H1 (cell line): Measurements from ENCODE around the gene AMBN. TPM values are rescaled to one million over a fixed set of nuclear protein-coding genes. Genes with fewer than 3 reads are reported as not detected.

Experiments
- CTCF ChIA-PET: fragments of 300-600 bp; sonication (Branson Sonifier 250); formaldehyde crosslinking; loops from one replicate; lab custom pipeline; 2021; ENCODE audit not compliant: partially characterized antibody; lab: Charles Lee
- POLR2A ChIA-PET: fragments of 300-600 bp; sonication (Branson Sonifier 250); formaldehyde crosslinking; loops from one replicate; lab custom pipeline; 2021; ENCODE audit warnings: inconsistent platforms; ENCODE audit not compliant: partially characterized antibody; lab: Charles Lee
- DNase-seq, 2 experiments: peaks; one replicate each; pipeline versions ENCODE4 v3.0.0 to v3.0.0-alpha.2; 2010 to 2022; ENCODE audit warnings: low spot score in 2 of 2, low read depth in 1 of 2, mixed read lengths in 1 of 2
- FAIRE-seq: peaks from 2 replicates; lab custom pipeline; 2011; peaks lifted over from hg19 to GRCh38; lab: Jason Lieb, UNC
- H2AFZ ChIP-seq: 2 replicates; pipeline ENCODE4 v1.8.1; 2012; ENCODE audit warnings: low read length, inconsistent platforms
- H2AK5ac ChIP-seq: 2 replicates; pipeline ENCODE4 v1.6.1; 2013; ENCODE audit warnings: low read depth, low read length
- H2BK120ac ChIP-seq: replicated peaks from 2 replicates; pipeline ENCODE3; 2013; ENCODE audit warnings: low read depth, low read length, inconsistent platforms
- H2BK12ac ChIP-seq: 2 replicates; pipeline ENCODE4 v1.6.1; 2013; ENCODE audit warnings: low read depth, low read length
- H2BK15ac ChIP-seq: 2 replicates; pipeline ENCODE4 v1.6.1; 2013; ENCODE audit warnings: low read length
- H2BK20ac ChIP-seq: 2 replicates; pipeline ENCODE4 v1.6.1; 2013; ENCODE audit warnings: low read length
- H2BK5ac ChIP-seq: 2 replicates; pipeline ENCODE4 v1.6.1; 2013; ENCODE audit warnings: low read depth, low read length
- H3K14ac ChIP-seq: 2 replicates; pipeline ENCODE4 v1.6.1; 2013; ENCODE audit warnings: inconsistent platforms; ENCODE audit not compliant: insufficient read length
- H3K18ac ChIP-seq: 2 replicates; pipeline ENCODE4 v1.6.1; 2013; ENCODE audit warnings: low read length; ENCODE audit errors: extremely low read depth
- H3K23ac ChIP-seq: 2 replicates; pipeline ENCODE4 v1.6.1; 2013; ENCODE audit warnings: inconsistent platforms; ENCODE audit not compliant: insufficient read length
- H3K23me2 ChIP-seq: 2 replicates; pipeline ENCODE4 v1.6.1; 2013; ENCODE audit warnings: low read depth, low read length
- H3K27ac ChIP-seq: 2 replicates; pipeline ENCODE4 v1.6.1; 2011; ENCODE audit warnings: low read depth, low read length, inconsistent platforms
- H3K27me3 ChIP-seq, 4 experiments: replicated peaks in 1 of 4; 1 replicate in 1 of 4; 2 replicates in 3 of 4; pipeline versions ENCODE4 v1.6.1 to v1.8.1; 2011 to 2013; ENCODE audit warnings: low read length in 3 of 4, mild to moderate bottlenecking in 3 of 4, inconsistent platforms in 2 of 4, mixed read lengths in 2 of 4, moderate library complexity in 1 of 4; ENCODE audit not compliant: control insufficient read depth in 3 of 4, insufficient read depth in 3 of 4; ENCODE audit errors: extremely low read depth in 1 of 4
- H3K36me3 ChIP-seq, 4 experiments: 2 replicates each; pipeline versions ENCODE4 v1.6.1 to v1.8.1; 2011 to 2013; ENCODE audit warnings: mild to moderate bottlenecking in 4 of 4, low read length in 3 of 4, moderate library complexity in 2 of 4, control low read depth in 1 of 4, inconsistent platforms in 1 of 4; ENCODE audit not compliant: insufficient read depth in 4 of 4, control insufficient read depth in 2 of 4
- H3K4ac ChIP-seq: replicated peaks from 2 replicates; pipeline ENCODE3; 2013; ENCODE audit warnings: low read length, low read depth, mixed read lengths, inconsistent platforms; ENCODE audit not compliant: insufficient read length
- H3K4me1 ChIP-seq, 4 experiments: replicated peaks in 1 of 4; 1 replicate in 1 of 4; 2 replicates in 3 of 4; pipeline versions ENCODE4 v1.6.1 to v1.8.1; 2011 to 2013; ENCODE audit warnings: low read length in 3 of 4, inconsistent platforms in 2 of 4, mixed read lengths in 1 of 4; ENCODE audit not compliant: insufficient read depth in 4 of 4, control insufficient read depth in 3 of 4
- H3K4me2 ChIP-seq, 2 experiments: 2 replicates each; pipeline versions ENCODE4 v1.6.1 to v1.8.1; 2011 to 2013; ENCODE audit warnings: low read depth in 2 of 2, low read length in 2 of 2, control low read depth in 1 of 2, inconsistent platforms in 1 of 2, mild to moderate bottlenecking in 1 of 2; ENCODE audit not compliant: insufficient read depth in 1 of 2
- H3K4me3 ChIP-seq, 4 experiments: fragments of 200-600, 300-600 bp in 1 of 4; sonication (generic), shearing (Covaris generic), sonication (Bioruptor Twin) in 1 of 4; 2 replicates each; pipeline versions ENCODE4 v1.5.1 to v1.8.1; 2011 to 2016; ENCODE audit warnings: low read length in 4 of 4, low read depth in 3 of 4, control low read depth in 2 of 4, inconsistent platforms in 2 of 4, mild to moderate bottlenecking in 2 of 4, mixed read lengths in 1 of 4, moderate library complexity in 1 of 4; ENCODE audit not compliant: insufficient read depth in 2 of 4; ENCODE audit errors: extremely low read depth in 1 of 4
- H3K56ac ChIP-seq: replicated peaks from 2 replicates; pipeline ENCODE3; 2013; ENCODE audit warnings: low read depth, mild to moderate bottlenecking, mixed read lengths, low read length, inconsistent platforms; ENCODE audit not compliant: insufficient read length
- H3K79me1 ChIP-seq: 2 replicates; pipeline ENCODE4 v1.6.1; 2013; ENCODE audit warnings: low read depth, low read length, control low read depth
- H3K79me2 ChIP-seq, 2 experiments: 2 replicates each; pipeline versions ENCODE4 v1.6.1 to v1.8.1; 2012 to 2013; ENCODE audit warnings: low read length in 2 of 2, mild to moderate bottlenecking in 2 of 2, inconsistent platforms in 1 of 2; ENCODE audit not compliant: insufficient read depth in 2 of 2, control insufficient read depth in 1 of 2
- H3K9ac ChIP-seq, 4 experiments: replicated peaks in 1 of 4; 1 replicate in 1 of 4; 2 replicates in 3 of 4; pipeline versions ENCODE4 v1.6.1 to v1.8.1; 2011 to 2013; ENCODE audit warnings: low read depth in 3 of 4, low read length in 3 of 4, control low read depth in 2 of 4, mild to moderate bottlenecking in 2 of 4, moderate library complexity in 2 of 4, inconsistent platforms in 1 of 4; ENCODE audit errors: extremely low read depth in 1 of 4
- H3K9me3 ChIP-seq, 2 experiments: 2 replicates each; pipeline versions ENCODE4 v1.6.1 to v1.8.1; 2012 to 2013; ENCODE audit warnings: mild to moderate bottlenecking in 2 of 2, moderate library complexity in 2 of 2, control low read depth in 1 of 2, inconsistent platforms in 1 of 2, low read depth in 1 of 2, low read length in 1 of 2, mixed read lengths in 1 of 2; ENCODE audit not compliant: insufficient read depth in 2 of 2
- H4K20me1 ChIP-seq, 2 experiments: replicated peaks in 1 of 2; 2 replicates each; pipeline versions ENCODE3 to v1.8.1; 2011 to 2013; ENCODE audit warnings: inconsistent platforms in 2 of 2, low read length in 2 of 2, mild to moderate bottlenecking in 1 of 2; ENCODE audit not compliant: insufficient read depth in 2 of 2, control insufficient read depth in 1 of 2
- H4K5ac ChIP-seq: 2 replicates; pipeline ENCODE4 v1.6.1; 2013; ENCODE audit warnings: low read length, low read depth, mixed read lengths, inconsistent platforms; ENCODE audit not compliant: insufficient read length
- H4K8ac ChIP-seq: 2 replicates; pipeline ENCODE4 v1.8.0; 2013; ENCODE audit warnings: mild to moderate bottlenecking, moderate library complexity, low read length, inconsistent platforms; ENCODE audit not compliant: insufficient read depth; ENCODE audit errors: extremely low read depth
- H4K91ac ChIP-seq: replicated peaks from 2 replicates; pipeline ENCODE3; 2013; ENCODE audit warnings: low read length, mixed read lengths, inconsistent platforms; ENCODE audit not compliant: insufficient read length
- ATF2 ChIP-seq: IDR thresholded peaks from 2 replicates; pipeline ENCODE4 v1.6.1; 2012; ENCODE audit warnings: low read length, inconsistent platforms
- ATF3 ChIP-seq: IDR thresholded peaks from 2 replicates; pipeline ENCODE4 v1.6.1; 2011; ENCODE audit warnings: low read depth, mild to moderate bottlenecking, low read length; ENCODE audit not compliant: insufficient read depth
- CBX8 ChIP-seq: fragments of 300-800, 300-1000 bp; sonication (generic); IDR thresholded peaks from 2 replicates; pipeline ENCODE4 v1.7.1; 2016; ENCODE audit warnings: low read depth, low read length, borderline replicate concordance
- CHD1 ChIP-seq: IDR thresholded peaks from 2 replicates; pipeline ENCODE4 v1.6.1; 2012; ENCODE audit warnings: low read depth, low read length, improper control_type of control experiment
- CHD2 ChIP-seq: IDR thresholded peaks from 2 replicates; pipeline ENCODE4 v1.6.1; 2012; ENCODE audit warnings: low read length, improper control_type of control experiment
- CTBP2 ChIP-seq: IDR thresholded peaks from 2 replicates; pipeline ENCODE4 v1.7.0; 2011; ENCODE audit warnings: borderline replicate concordance, mild to moderate bottlenecking, moderate library complexity, mixed read lengths, low read length; ENCODE audit not compliant: insufficient read depth, insufficient read length
- FOSL1 ChIP-seq: IDR thresholded peaks from 2 replicates; pipeline ENCODE4 v1.6.1; 2011; ENCODE audit warnings: mild to moderate bottlenecking, low read depth, low read length, moderate library complexity; ENCODE audit not compliant: insufficient read depth
- NANOG ChIP-seq: IDR thresholded peaks from 2 replicates; pipeline ENCODE4 v1.6.1; 2011; ENCODE audit warnings: low read length, low read depth, mild to moderate bottlenecking, inconsistent platforms; ENCODE audit not compliant: insufficient read depth, poor library complexity, severe bottlenecking
- PHF8 ChIP-seq: fragments of 200-600 bp; sonication (generic); conservative IDR thresholded peaks from 2 replicates; pipeline ENCODE4 v1.7.1; 2012; ENCODE audit warnings: low read depth, mild to moderate bottlenecking, inconsistent platforms, low read length, moderate library complexity
- TAF1 ChIP-seq: IDR thresholded peaks from 2 replicates; pipeline ENCODE4 v1.6.1; 2011; ENCODE audit warnings: mild to moderate bottlenecking, low read depth, low read length
- TCF12 ChIP-seq: IDR thresholded peaks from 2 replicates; pipeline ENCODE4 v1.6.1; 2011; ENCODE audit warnings: low read depth, mild to moderate bottlenecking, low read length
- WGBS, 2 experiments: shearing (Covaris generic) in 1 of 2; methylation state at CpG; one replicate each; pipeline versions ENCODE4 v1.1.6 to v1.1.7; 2013 to 2015; ENCODE audit warnings: low lambda C conversion rate in 2 of 2, mixed read lengths in 2 of 2, inconsistent platforms in 1 of 2, low coverage in 1 of 2, missing lambda C conversion rate in 1 of 2; ENCODE audit not compliant: insufficient replicate concordance in 2 of 2, insufficient coverage in 1 of 2, insufficient read length in 1 of 2; ENCODE audit errors: extremely low coverage in 1 of 2, missing lambda C conversion rate in 1 of 2; 5-methylcytosine and 5-hydroxymethylcytosine counted together
- polyA plus RNA-seq, 7 experiments: library from polyadenylated mRNA; depleted of rRNA in 3 of 7; stranded (reverse) in 5 of 7; unstranded in 2 of 7; fragments of >200 nt in 5 of 7; fragments of 200-250 nt in 2 of 7; gene quantifications; 1 replicate in 5 of 7; 2 replicates in 1 of 7; 4 replicates in 1 of 7; pipeline versions ENCODE4 v1.2.1 to v1.2.3, GENCODE V29; 2011 to 2013; ENCODE audit warnings: missing spikeins in 2 of 7, mixed read lengths in 2 of 7
- total RNA-seq: library from RNA; stranded (reverse); fragmentation: NEBNext Ultra II Directional; extraction: Animal tissue kit (Norgen Biotek cat#: 25700); gene quantifications from 2 replicates; pipeline ENCODE4 v1.2.1, GENCODE V29; 2021

Gene AMBN
- total and polyA plus RNA-seq, 2 of the 8 experiments (the other 6 are each of a cell fraction or from before 2014, with no cell fraction given): not detected

- Histone ChIP-seq H3K56ac (no peak overlapping the region), H3K9me3 (no peaks in the 10 kb centered on the region), H3K4me2 (no peak overlapping the region), H2BK20ac (no peak overlapping the region), H4K20me1 (no peaks in the 10 kb centered on the region), H3K23me2 (no peaks in the 10 kb centered on the region), H2BK15ac (no peak overlapping the region), H3K4me3 (no peak overlapping the region), H3K9ac (no peak overlapping the region), H2BK5ac (no peak overlapping the region), H3K79me1 (no peaks in the 10 kb centered on the region), H4K91ac (no peak overlapping the region), H2BK12ac (no peak overlapping the region), H2AK5ac (no peak overlapping the region), H3K4me1 (no peaks in the 10 kb centered on the region), H3K79me2 (no peaks in the 10 kb centered on the region), H3K14ac (no peak overlapping the region), H2AFZ (no peak overlapping the region), H4K8ac (no peak overlapping the region), H3K27me3 (no peaks in the 10 kb centered on the region), H3K36me3 (no peaks in the 10 kb centered on the region), H3K4ac (no peak overlapping the region), H3K27ac (no peak overlapping the region), H3K18ac (no peak overlapping the region), H2BK120ac (no peak overlapping the region), H4K5ac (no peak overlapping the region), H3K23ac (no peak overlapping the region)
- FAIRE-seq (no peak), DNase-seq (no peak)
- WGBS, 2 experiments: 95% methylated on average over 1 of the region's 1 CpG; no CpG with 5 or more reads in 1 of the 2 experiments
- POLR2A ChIA-PET: no interaction called here
- CTCF ChIA-PET: interaction anchor here (0.8 kb wide), 1 partner anchor 12 kb away, joined by 3 read pairs; no protein-coding TSS in a partner anchor
- TF ChIP-seq NANOG: no peak
- no peak for TF ChIP-seq TCF12
- no peak for TF ChIP-seq CHD1
- TF ChIP-seq ATF3: no peak
- no peak for TF ChIP-seq TAF1
- no peak for TF ChIP-seq PHF8
- no peak for TF ChIP-seq CTBP2
- TF ChIP-seq CHD2: no peak
- TF ChIP-seq FOSL1: no peak
- TF ChIP-seq CBX8: no peak
- no peak for TF ChIP-seq ATF2
These were observed 35.6 kb downstream of the AMBN start for GRCh38 chr4:70627620-70628019.
